Lung (tissue), 13 donors: ENCODE results near the gene VWF. TPM values are rescaled to one million over a fixed set of nuclear protein-coding genes. Genes with fewer than 3 reads are reported as not detected.

Experiments used
- ATAC-seq: fragments of 200-7000 bp; cut with Tn5 transposase; one replicate; pipeline ENCODE4 v1.9.1; 2020; ENCODE audit warnings: moderate number of reproducible peaks; ENCODE audit not compliant: insufficient read depth, low FRiP score
- DNase-seq, 3 donors: peaks; one replicate each; pipeline ENCODE4 v3.0.0-alpha.2; 2013 to 2017
- H3K27ac ChIP-seq, 2 donors: one replicate each; pipeline ENCODE4 v1.5.1; 2013; ENCODE audit warnings: mild to moderate bottlenecking in 2 of 2, moderate library complexity in 2 of 2, control low read depth in 1 of 2, inconsistent platforms in 1 of 2, low read depth in 1 of 2, low read length in 1 of 2
- H3K27me3 ChIP-seq, 3 donors: one replicate each; pipeline ENCODE4 v1.5.1; 2013; ENCODE audit warnings: low read length in 2 of 3; ENCODE audit not compliant: control insufficient read depth in 3 of 3, insufficient read depth in 3 of 3
- H3K36me3 ChIP-seq, 4 donors: one replicate each; pipeline ENCODE4 v1.5.1; 2013; ENCODE audit warnings: low read length in 4 of 4, mild to moderate bottlenecking in 1 of 4, moderate library complexity in 1 of 4; ENCODE audit not compliant: control insufficient read depth in 4 of 4, insufficient read depth in 4 of 4
- H3K4me1 ChIP-seq, 5 donors: one replicate each; pipeline ENCODE4 v1.5.1; 2013; ENCODE audit warnings: low read length in 5 of 5, mild to moderate bottlenecking in 2 of 5, moderate library complexity in 1 of 5; ENCODE audit not compliant: control insufficient read depth in 5 of 5, insufficient read depth in 5 of 5
- H3K4me3 ChIP-seq: one replicate; pipeline ENCODE4 v1.5.1; 2013; ENCODE audit warnings: mild to moderate bottlenecking, control low read depth, moderate library complexity
- H3K9ac ChIP-seq, 2 donors: one replicate each; pipeline ENCODE4 v1.5.1; 2013; ENCODE audit warnings: low read length in 2 of 2, control low read depth in 1 of 2; ENCODE audit not compliant: insufficient read depth in 1 of 2
- H3K9me3 ChIP-seq, 4 donors: one replicate each; pipeline ENCODE4 v1.5.1; 2013; ENCODE audit warnings: low read length in 3 of 4, mild to moderate bottlenecking in 1 of 4, moderate library complexity in 1 of 4; ENCODE audit not compliant: control insufficient read depth in 4 of 4, insufficient read depth in 3 of 4
- WGBS, 2 donors: extraction: QIAGEN DNeasy Blood & Tissue Kit; methylation state at CpG; one replicate each; pipeline ENCODE4 v1.1.7; 2013; 5-methylcytosine and 5-hydroxymethylcytosine counted together
- polyA plus RNA-seq, 2 donors: library from polyadenylated mRNA; stranded (reverse); fragments of 200-250 nt; gene quantifications; one replicate each; pipeline ENCODE4 v1.2.1, GENCODE V29; 2013
- small RNA-seq: library from RNA; depleted of rRNA; stranded (forward); fragments of <200 nt; gene quantifications from one replicate; pipeline ENCODE3, GENCODE V24; 2014; ENCODE audit warnings: low replicate concordance
- total RNA-seq, 2 donors: library from RNA; depleted of rRNA in 1 of 2; stranded (reverse); fragments of >200 nt in 1 of 2; gene quantifications; one replicate each; pipeline ENCODE4 v1.2.1, GENCODE V29; 2014 to 2021
- TF ChIP-seq, protein P1 (sequence below): IDR thresholded peaks from 2 replicates; pipeline ENCODE4 v1.5.1; 2012; ENCODE audit warnings: mild to moderate bottlenecking; ENCODE audit errors: control extremely low read depth, extremely low read depth
- donor health status: control.
- donor health status: control.
- donor health status: Bipolar disorder and iron deficiency.
- donor health status: healthy.
- donor health status: DM: yes; HTN: yes; CAD: no.

VWF gene
- total and polyA plus RNA-seq, 4 donors = 65.6 to 285 (median 249) TPM

DNA sequence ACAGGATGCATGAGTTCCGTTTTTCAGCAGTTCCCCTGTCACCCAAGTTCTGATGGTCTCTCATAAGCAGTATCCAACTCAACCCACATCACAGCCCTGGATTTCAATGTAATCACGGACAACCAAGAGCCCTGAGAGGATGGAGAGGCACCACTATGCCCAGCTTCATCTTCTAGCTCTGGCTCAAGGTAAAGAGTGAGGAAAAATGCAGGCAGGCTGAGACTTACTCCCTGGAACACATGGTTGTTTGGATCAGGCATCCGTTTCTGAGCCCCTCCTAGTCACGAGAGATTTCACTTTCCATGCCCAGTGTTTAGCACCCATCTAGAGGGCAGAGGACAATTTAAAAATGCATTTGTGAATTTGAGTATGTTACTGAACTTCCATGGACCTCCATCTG lies 224.4 kb downstream of the VWF start:
- peaks cover 0 to 3% (median 0%) of the 10 kb centered on the region in 5 donors for H3K4me1 ChIP-seq

GRCh38 chr12:5899675-5900074 lies 224.8 kb downstream of the VWF start:
- H3K36me3 ChIP-seq = peaks cover 0 to 2% (median 0%) of the 10 kb centered on the region in 4 donors
- no peak overlapping the region for H3K4me3 ChIP-seq
- H3K27me3 ChIP-seq = peaks cover 0 to 7% (median 0%) of the 10 kb centered on the region in 3 donors
- H3K4me1 ChIP-seq = peaks cover 0 to 3% (median 0%) of the 10 kb centered on the region in 5 donors
- DNase-seq (no peak), ATAC-seq (no peak)
- WGBS, 2 donors = 72 to 92% methylated on average over 3 of the region's 3 CpGs
- TF ChIP-seq, protein P1, sequence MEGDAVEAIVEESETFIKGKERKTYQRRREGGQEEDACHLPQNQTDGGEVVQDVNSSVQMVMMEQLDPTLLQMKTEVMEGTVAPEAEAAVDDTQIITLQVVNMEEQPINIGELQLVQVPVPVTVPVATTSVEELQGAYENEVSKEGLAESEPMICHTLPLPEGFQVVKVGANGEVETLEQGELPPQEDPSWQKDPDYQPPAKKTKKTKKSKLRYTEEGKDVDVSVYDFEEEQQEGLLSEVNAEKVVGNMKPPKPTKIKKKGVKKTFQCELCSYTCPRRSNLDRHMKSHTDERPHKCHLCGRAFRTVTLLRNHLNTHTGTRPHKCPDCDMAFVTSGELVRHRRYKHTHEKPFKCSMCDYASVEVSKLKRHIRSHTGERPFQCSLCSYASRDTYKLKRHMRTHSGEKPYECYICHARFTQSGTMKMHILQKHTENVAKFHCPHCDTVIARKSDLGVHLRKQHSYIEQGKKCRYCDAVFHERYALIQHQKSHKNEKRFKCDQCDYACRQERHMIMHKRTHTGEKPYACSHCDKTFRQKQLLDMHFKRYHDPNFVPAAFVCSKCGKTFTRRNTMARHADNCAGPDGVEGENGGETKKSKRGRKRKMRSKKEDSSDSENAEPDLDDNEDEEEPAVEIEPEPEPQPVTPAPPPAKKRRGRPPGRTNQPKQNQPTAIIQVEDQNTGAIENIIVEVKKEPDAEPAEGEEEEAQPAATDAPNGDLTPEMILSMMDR = no peak
- no peaks in the 10 kb centered on the region for H3K9me3 ChIP-seq
- no peak overlapping the region for H3K27ac ChIP-seq
- no peak overlapping the region for H3K9ac ChIP-seq

More for the DNA sequence above, 224.4 kb downstream of the VWF start:
- peaks cover 0 to 2% (median 0%) of the 10 kb centered on the region in 4 donors for H3K36me3 ChIP-seq
- TF ChIP-seq, protein P1 = no peak
- WGBS, 2 donors = 58 to 63% methylated on average over 4 of the region's 4 CpGs
- no peak for DNase-seq
- H3K9ac ChIP-seq = no peak overlapping the region
- peaks cover 0 to 7% (median 0%) of the 10 kb centered on the region in 3 donors for H3K27me3 ChIP-seq
- no peaks in the 10 kb centered on the region for H3K9me3 ChIP-seq
- ATAC-seq = no peak
- H3K27ac ChIP-seq = no peak overlapping the region
- H3K4me3 ChIP-seq = no peak overlapping the region

GRCh38 chr12:5898874-5899273 lies 225.6 kb downstream of the VWF start:
- no peaks in the 10 kb centered on the region for H3K9me3 ChIP-seq
- peaks cover 0 to 7% (median 0%) of the 10 kb centered on the region in 3 donors for H3K27me3 ChIP-seq
- H3K4me3 ChIP-seq = no peak overlapping the region
- peaks cover 0 to 3% (median 0%) of the 10 kb centered on the region in 5 donors for H3K4me1 ChIP-seq
- no peak overlapping the region for H3K27ac ChIP-seq
- no peak overlapping the region for H3K9ac ChIP-seq
- 85 to 89% methylated on average over 3 of the region's 3 CpGs for WGBS, 2 donors
- no peak for ATAC-seq
- no peak for DNase-seq
- TF ChIP-seq, protein P1 = no peak
- no peaks in the 10 kb centered on the region for H3K36me3 ChIP-seq

Small RNA genes within 50 kb of the gene (small RNA-seq; reads per million reads assigned to genes)
- not detected for gene RN7SL69P

Other genes with a start within 250 kb of the VWF start
- gene ANO2, start 179.4 kb downstream of the VWF start, total RNA-seq = 10 to 100 TPM in 1 of 2 donors, 1 to 10 TPM in 1; 5.9 to 11.3 TPM
- gene ANO2, start 179.4 kb downstream of the VWF start, polyA plus RNA-seq = 1 to 10 TPM; 6.4 to 8.3 TPM
- 100 to 1,000 TPM; 240 to 406 TPM for gene CD9, start 75.7 kb upstream of the VWF start, total RNA-seq
- 100 to 1,000 TPM; 352 to 425 TPM for gene CD9, start 75.7 kb upstream of the VWF start, polyA plus RNA-seq
- gene PLEKHG6, start 186.0 kb upstream of the VWF start, total RNA-seq = 1 to 10 TPM; 1.6 to 2.9 TPM
- 1 to 10 TPM in 1 of 2 donors, under 1 TPM in 1; 0.74 to 2.9 TPM for gene PLEKHG6, start 186.0 kb upstream of the VWF start, polyA plus RNA-seq
- 100 to 1,000 TPM; 175 to 184 TPM for gene TNFRSF1A, start 217.4 kb upstream of the VWF start, total RNA-seq
- gene TNFRSF1A, start 217.4 kb upstream of the VWF start, polyA plus RNA-seq = 100 to 1,000 TPM in 1 of 2 donors, 10 to 100 TPM in 1; 81.6 to 182 TPM